Measurements from ENCODE around the gene EFR3B.
"Not testable (repeated sequence)": the region's sequence is repeated elsewhere in the genome, so short reads cannot be mapped to it uniquely, and the experiment has no call there.

The EFR3B gene

DNA sequence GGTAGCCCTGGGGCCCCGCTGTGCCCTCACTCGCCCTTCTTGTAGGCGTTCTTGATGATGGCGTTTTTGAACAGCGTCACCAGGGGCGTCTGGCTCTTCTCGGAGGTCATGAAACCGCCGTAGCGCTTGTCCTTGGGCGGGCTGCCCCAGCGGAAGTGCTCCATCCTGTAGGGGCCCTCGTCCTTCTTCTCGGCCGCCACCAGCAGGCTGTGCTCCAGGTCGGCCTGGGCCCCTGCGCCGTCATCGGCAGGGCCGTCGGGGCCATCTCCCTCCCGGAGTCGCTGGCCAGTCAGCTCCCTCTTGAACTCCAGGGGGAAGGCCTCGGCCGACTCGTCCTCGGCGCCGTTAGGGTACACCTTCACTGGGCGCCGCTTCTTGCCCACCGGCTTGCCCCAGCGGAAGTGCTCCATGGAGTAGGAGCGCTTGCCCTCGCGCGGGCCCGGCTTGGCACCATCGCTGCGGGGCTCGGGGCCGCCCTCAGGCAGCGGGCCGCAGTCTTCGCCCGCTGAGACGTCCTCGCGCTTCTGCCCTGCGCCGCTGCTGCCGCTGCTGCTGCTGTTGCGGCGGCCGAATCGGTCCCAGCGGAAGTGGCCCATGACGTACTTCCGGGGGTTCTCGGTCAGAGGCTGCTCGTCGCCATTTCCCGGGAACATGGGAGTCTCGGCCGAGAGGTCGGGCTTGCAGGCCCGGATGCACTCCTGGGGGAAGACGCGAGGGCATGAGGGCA lies 119.3 kb downstream of the EFR3B start:
- Mint-ChIP-seq H3K4me1 (peaks cover 9% of the 10 kb centered on the region), H3K9me3 (no peaks in the 10 kb centered on the region), H3K27ac (no peak overlapping the region), H3K36me3 (ENCODE audit: low read depth) (no peaks in the 10 kb centered on the region), H3K27me3 (ENCODE audit: low read depth, poor library complexity) (peaks cover 36% of the 10 kb centered on the region), H3K4me3 (no peak overlapping the region)
- TF ChIP-seq, protein P1, sequence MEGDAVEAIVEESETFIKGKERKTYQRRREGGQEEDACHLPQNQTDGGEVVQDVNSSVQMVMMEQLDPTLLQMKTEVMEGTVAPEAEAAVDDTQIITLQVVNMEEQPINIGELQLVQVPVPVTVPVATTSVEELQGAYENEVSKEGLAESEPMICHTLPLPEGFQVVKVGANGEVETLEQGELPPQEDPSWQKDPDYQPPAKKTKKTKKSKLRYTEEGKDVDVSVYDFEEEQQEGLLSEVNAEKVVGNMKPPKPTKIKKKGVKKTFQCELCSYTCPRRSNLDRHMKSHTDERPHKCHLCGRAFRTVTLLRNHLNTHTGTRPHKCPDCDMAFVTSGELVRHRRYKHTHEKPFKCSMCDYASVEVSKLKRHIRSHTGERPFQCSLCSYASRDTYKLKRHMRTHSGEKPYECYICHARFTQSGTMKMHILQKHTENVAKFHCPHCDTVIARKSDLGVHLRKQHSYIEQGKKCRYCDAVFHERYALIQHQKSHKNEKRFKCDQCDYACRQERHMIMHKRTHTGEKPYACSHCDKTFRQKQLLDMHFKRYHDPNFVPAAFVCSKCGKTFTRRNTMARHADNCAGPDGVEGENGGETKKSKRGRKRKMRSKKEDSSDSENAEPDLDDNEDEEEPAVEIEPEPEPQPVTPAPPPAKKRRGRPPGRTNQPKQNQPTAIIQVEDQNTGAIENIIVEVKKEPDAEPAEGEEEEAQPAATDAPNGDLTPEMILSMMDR (IDR thresholded peaks at IDR 0.05): no peak
- no peak for DNase-seq

DNA sequence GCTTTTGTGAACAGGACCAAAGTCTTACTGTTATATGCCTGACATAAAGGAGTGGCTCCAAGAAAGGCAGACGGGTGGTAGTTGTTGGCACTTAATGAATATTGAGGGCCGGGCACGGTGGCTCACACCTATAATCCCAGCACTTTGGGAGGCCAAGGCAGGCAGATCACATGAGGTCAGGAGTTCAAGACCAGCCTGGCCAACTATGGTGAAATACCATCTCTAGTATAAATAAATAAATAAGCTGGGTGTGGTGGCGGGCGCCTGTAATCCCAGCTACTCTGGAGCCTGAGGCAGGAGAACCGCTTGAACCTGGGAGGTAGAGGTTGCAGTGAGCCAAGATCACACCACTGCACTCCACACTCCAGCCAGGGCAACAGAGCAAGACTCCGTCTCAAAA lies 120.2 kb downstream of the EFR3B start:
- not testable (repeated sequence) for H3K36me3 Mint-ChIP-seq (ENCODE audit: low read depth); H3K9me3 Mint-ChIP-seq; DNase-seq; H3K4me1 Mint-ChIP-seq; H3K4me3 Mint-ChIP-seq
- Mint-ChIP-seq H3K27ac (peak overlapping the region; percentile 45), H3K27me3 (ENCODE audit: low read depth, poor library complexity) (peaks cover 41% of the 10 kb centered on the region)

DNA sequence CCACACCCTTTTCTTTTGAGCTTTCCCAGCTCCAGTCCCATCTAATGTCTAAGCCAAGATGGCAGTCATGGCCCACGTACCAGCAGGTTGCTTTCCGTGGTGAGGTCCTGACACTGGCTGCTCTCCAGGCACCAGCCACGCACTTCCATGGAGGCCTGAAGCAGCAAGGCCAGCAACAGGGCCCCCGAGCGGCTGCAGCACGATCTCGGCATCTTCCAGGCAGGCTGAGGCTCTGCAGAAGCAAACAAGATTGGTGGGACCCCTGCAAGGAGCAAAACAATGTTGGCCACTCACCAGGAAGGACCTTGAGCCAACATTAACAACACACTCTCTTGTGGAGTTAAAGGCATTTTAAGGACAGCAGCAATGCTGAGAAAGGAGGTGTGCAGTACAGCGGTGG lies 122.7 kb downstream of the EFR3B start:
- Mint-ChIP-seq H3K4me3 (no peak overlapping the region), H3K9me3 (no peaks in the 10 kb centered on the region), H3K27me3 (ENCODE audit: low read depth, poor library complexity) (peaks cover 66% of the 10 kb centered on the region), H3K36me3 (ENCODE audit: low read depth) (no peaks in the 10 kb centered on the region), H3K4me1 (peaks cover 14% of the 10 kb centered on the region), H3K27ac (no peak overlapping the region)
- TF ChIP-seq, protein P1 (IDR thresholded peaks at IDR 0.05): no peak
- no peak for DNase-seq

DNA sequence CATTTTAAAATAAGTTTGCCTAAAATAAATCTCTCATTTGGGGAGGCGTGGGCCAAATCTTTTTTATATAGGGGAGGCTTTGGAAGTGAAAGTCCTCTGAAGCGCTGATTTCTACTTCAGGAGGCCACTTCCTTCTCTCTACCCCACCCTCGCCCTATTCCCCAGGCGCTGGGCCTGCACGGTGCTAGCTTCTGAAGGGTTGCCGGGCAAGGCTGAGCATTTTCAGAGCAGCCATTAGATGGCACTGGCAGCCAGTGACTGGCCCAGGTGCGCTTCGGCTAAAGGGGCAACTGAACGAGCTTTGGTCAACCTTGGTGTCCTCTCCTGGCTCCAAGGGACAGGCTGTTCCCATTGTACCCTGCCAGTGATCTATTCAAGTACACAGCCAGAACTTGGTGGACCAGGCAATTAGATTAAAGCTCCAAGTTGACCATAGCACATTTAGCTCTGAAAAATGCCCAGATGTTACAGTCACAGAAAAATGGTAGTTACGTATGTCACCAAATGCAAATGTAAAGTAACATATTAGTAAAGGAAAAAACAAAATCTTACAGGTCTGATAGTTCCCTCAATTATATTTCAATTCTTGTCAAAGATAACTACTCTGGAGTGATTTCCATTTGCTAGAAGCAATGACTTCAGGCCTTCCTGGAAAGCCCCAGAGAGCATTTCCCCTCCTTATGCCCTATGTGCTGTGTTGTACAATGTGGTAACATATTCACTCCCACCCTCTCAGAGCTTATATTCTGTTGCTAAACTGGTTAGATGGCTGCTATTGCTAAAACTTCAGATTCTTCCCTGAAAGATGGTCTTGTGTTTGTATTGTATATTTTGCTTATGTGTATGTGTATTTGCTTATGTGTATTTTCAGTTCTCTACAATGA lies 124.4 kb downstream of the EFR3B start:
- peak; percentile 18 for DNase-seq
- H3K27me3 Mint-ChIP-seq (ENCODE audit: low read depth, poor library complexity): peaks cover 83% of the 10 kb centered on the region
- H3K36me3 Mint-ChIP-seq (ENCODE audit: low read depth): no peaks in the 10 kb centered on the region
- peaks cover 6% of the 10 kb centered on the region for H3K4me1 Mint-ChIP-seq
- H3K4me3 Mint-ChIP-seq: peak overlapping the region; percentile 77
- TF ChIP-seq, protein P1 (IDR thresholded peaks at IDR 0.05): no peak
- H3K27ac Mint-ChIP-seq: no peak overlapping the region
- H3K9me3 Mint-ChIP-seq: no peaks in the 10 kb centered on the region

DNA sequence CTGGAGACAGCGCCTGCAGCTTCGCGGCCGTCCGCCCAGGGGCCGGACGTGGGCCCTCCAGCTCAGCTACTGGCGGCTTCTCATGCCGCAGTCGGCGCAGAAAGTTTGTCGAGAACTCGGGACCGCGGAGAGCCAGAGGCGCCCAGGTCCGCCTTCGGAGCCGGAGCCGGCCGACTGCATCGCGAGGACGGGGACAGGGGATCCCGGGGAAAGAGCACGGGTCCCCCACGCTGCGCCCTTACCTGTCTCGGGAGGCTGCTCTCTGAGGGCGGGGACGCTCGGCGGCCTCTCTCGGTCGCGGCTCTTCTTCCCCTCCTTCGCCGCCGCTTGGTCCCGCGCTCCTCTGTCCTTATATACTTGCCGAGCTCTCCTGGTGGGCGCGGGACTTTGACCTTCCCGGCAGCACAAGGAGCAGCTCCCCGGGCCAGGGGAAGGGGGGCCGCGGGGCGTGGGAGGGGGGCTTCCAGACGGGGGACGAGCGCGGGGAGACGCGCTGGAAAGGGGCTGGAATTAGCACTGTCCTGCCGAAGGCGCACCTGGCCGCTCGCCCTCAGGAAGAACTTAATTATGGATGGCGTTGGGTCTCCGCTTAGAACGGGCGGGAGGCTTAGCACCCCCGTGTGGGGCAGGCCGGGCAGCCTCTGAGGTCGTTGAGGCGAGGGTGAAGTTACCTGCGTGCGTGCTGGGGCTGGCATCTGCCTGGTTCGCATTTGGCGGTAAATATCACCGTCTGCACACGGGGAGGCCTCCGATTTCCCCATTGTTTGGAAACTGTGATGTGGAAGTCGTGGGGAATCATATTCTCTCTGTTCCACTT lies 126.6 kb downstream of the EFR3B start, which contains the start of gene POMC:
Gene POMC (minus strand): TSS at position 325 of the 817 bp plus-strand sequence. CDS start 3,808 bp downstream, outside the sequence.
- H3K4me1 Mint-ChIP-seq: peaks cover 6% of the 10 kb centered on the region
- peaks cover 100% of the 10 kb centered on the region for H3K27me3 Mint-ChIP-seq (ENCODE audit: low read depth, poor library complexity)
- TF ChIP-seq, protein P1 (IDR thresholded peaks at IDR 0.05): no peak
- H3K9me3 Mint-ChIP-seq: no peaks in the 10 kb centered on the region
- peak; percentile 66 for DNase-seq
- peak within 1 kb of the TSS; percentile 77 for H3K4me3 Mint-ChIP-seq
- no peaks in the 10 kb centered on the region for H3K36me3 Mint-ChIP-seq (ENCODE audit: low read depth)
- no peak within 1 kb of the TSS for H3K27ac Mint-ChIP-seq

DNA sequence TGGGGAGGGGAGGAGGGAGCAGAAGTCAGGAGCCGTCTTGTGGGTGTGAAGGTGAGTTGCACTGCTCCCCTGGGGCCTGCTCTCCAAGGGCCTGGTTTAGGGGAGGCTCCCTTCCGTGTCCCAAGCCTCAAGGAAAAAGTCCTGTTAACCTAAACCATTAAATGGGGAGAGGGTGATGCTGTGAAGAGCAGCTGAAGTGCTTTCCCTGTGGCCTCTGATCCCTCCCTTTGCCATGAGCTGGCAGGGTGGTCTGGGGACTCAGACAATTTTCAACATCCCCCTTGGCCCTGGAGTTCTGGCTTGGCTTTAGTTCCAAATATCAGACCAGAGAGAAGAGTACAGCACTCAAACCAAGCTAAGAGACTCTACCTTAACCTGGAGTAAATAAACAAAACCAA lies 127.2 kb downstream of the EFR3B start:
- Mint-ChIP-seq H3K27me3 (ENCODE audit: low read depth, poor library complexity) (peaks cover 100% of the 10 kb centered on the region), H3K4me1 (peaks cover 6% of the 10 kb centered on the region), H3K36me3 (ENCODE audit: low read depth) (no peaks in the 10 kb centered on the region), H3K9me3 (no peaks in the 10 kb centered on the region), H3K27ac (no peak overlapping the region), H3K4me3 (peak overlapping the region; percentile 77)
- TF ChIP-seq, protein P1 (IDR thresholded peaks at IDR 0.05): no peak
- no peak for DNase-seq

Data from nephron progenitor cell (in vitro differentiated cells).